ENCODE results near the gene SYT15.
"Not testable (repeated sequence)": the region's sequence is repeated elsewhere in the genome, so short reads cannot be mapped to it uniquely, and the experiment has no call there.

The SYT15 gene

GRCh38 chr10:46560381-46560780, 18.5 kb upstream of the SYT15 start:
- H3K4me3 Mint-ChIP-seq: no peak overlapping the region
- no peaks in the 10 kb centered on the region for H3K9me3 Mint-ChIP-seq
- DNase-seq: peak; percentile 1
- TF ChIP-seq CTCF (IDR thresholded peaks at IDR 0.05): no peak
- no peaks in the 10 kb centered on the region for H3K27me3 Mint-ChIP-seq (ENCODE audit: low read depth, poor library complexity)
- H3K36me3 Mint-ChIP-seq (ENCODE audit: low read depth): no peaks in the 10 kb centered on the region
- peaks cover 10% of the 10 kb centered on the region for H3K4me1 Mint-ChIP-seq
- H3K27ac Mint-ChIP-seq: no peak overlapping the region

GRCh38 chr10:46560952-46561351, 18.0 kb upstream of the SYT15 start:
- H3K9me3 Mint-ChIP-seq: no peaks in the 10 kb centered on the region
- TF ChIP-seq CTCF (IDR thresholded peaks at IDR 0.05): no peak
- H3K36me3 Mint-ChIP-seq (ENCODE audit: low read depth): no peaks in the 10 kb centered on the region
- H3K27ac Mint-ChIP-seq: no peak overlapping the region
- H3K4me1 Mint-ChIP-seq: peaks cover 6% of the 10 kb centered on the region
- no peaks in the 10 kb centered on the region for H3K27me3 Mint-ChIP-seq (ENCODE audit: low read depth, poor library complexity)
- H3K4me3 Mint-ChIP-seq: no peak overlapping the region
- peak; percentile 3 for DNase-seq

- not testable (repeated sequence) for H3K4me1 Mint-ChIP-seq; H3K27ac Mint-ChIP-seq; H3K36me3 Mint-ChIP-seq (ENCODE audit: low read depth); H3K9me3 Mint-ChIP-seq; H3K27me3 Mint-ChIP-seq (ENCODE audit: low read depth, poor library complexity); H3K4me3 Mint-ChIP-seq
- TF ChIP-seq CTCF (IDR thresholded peaks at IDR 0.05): peak; percentile 53
- peak; percentile 57 for DNase-seq
These were observed 13.2 kb upstream of the SYT15 start for GRCh38 chr10:46565591-46566332.

GRCh38 chr10:46567151-46567550, 11.8 kb upstream of the SYT15 start:
- not testable (repeated sequence) for H3K4me1 Mint-ChIP-seq; H3K36me3 Mint-ChIP-seq (ENCODE audit: low read depth); DNase-seq

GRCh38 chr10:46570655-46571054, 8.3 kb upstream of the SYT15 start:
- H3K4me3 Mint-ChIP-seq; H3K27me3 Mint-ChIP-seq (ENCODE audit: low read depth, poor library complexity); H3K9me3 Mint-ChIP-seq; DNase-seq; H3K36me3 Mint-ChIP-seq (ENCODE audit: low read depth); H3K27ac Mint-ChIP-seq; H3K4me1 Mint-ChIP-seq: not testable (repeated sequence)

More at GRCh38 chr10:46567151-46567550, 11.8 kb upstream of the SYT15 start:
- H3K4me3 Mint-ChIP-seq; H3K9me3 Mint-ChIP-seq; H3K27me3 Mint-ChIP-seq (ENCODE audit: low read depth, poor library complexity); H3K27ac Mint-ChIP-seq: not testable (repeated sequence)

- DNase-seq; H3K36me3 Mint-ChIP-seq (ENCODE audit: low read depth); H3K9me3 Mint-ChIP-seq; H3K4me3 Mint-ChIP-seq; H3K4me1 Mint-ChIP-seq; H3K27ac Mint-ChIP-seq; H3K27me3 Mint-ChIP-seq (ENCODE audit: low read depth, poor library complexity): not testable (repeated sequence)
These were observed 6.2 kb upstream of the SYT15 start for GRCh38 chr10:46572765-46573164.

GRCh38 chr10:46573314-46573713, 5.6 kb upstream of the SYT15 start:
- H3K9me3 Mint-ChIP-seq; H3K4me3 Mint-ChIP-seq; H3K36me3 Mint-ChIP-seq (ENCODE audit: low read depth); DNase-seq; H3K27ac Mint-ChIP-seq; H3K27me3 Mint-ChIP-seq (ENCODE audit: low read depth, poor library complexity); H3K4me1 Mint-ChIP-seq: not testable (repeated sequence)

- H3K4me3 Mint-ChIP-seq; H3K9me3 Mint-ChIP-seq; H3K4me1 Mint-ChIP-seq; H3K36me3 Mint-ChIP-seq (ENCODE audit: low read depth); H3K27me3 Mint-ChIP-seq (ENCODE audit: low read depth, poor library complexity); DNase-seq; H3K27ac Mint-ChIP-seq: not testable (repeated sequence)
These were observed 5.0 kb upstream of the SYT15 start for GRCh38 chr10:46573884-46574283.

GRCh38 chr10:46577624-46578473, 1.1 kb upstream of the SYT15 start:
- not testable (repeated sequence) for DNase-seq

GRCh38 chr10:46579378-46579777, 450 bp downstream of the SYT15 start:
- DNase-seq, H3K4me3 Mint-ChIP-seq: not testable (repeated sequence)

More at GRCh38 chr10:46577624-46578473, 1.1 kb upstream of the SYT15 start:
- H3K36me3 Mint-ChIP-seq (ENCODE audit: low read depth); H3K4me1 Mint-ChIP-seq; H3K27ac Mint-ChIP-seq; H3K9me3 Mint-ChIP-seq; H3K4me3 Mint-ChIP-seq: not testable (repeated sequence)
- H3K27me3 Mint-ChIP-seq (ENCODE audit: low read depth, poor library complexity): peaks cover 10% of the 10 kb centered on the region

GRCh38 chr10:46581997-46582396, 3.1 kb downstream of the SYT15 start:
- DNase-seq; H3K27ac Mint-ChIP-seq; H3K27me3 Mint-ChIP-seq (ENCODE audit: low read depth, poor library complexity); H3K36me3 Mint-ChIP-seq (ENCODE audit: low read depth); H3K9me3 Mint-ChIP-seq; H3K4me3 Mint-ChIP-seq; H3K4me1 Mint-ChIP-seq: not testable (repeated sequence)

More at GRCh38 chr10:46579378-46579777, 450 bp downstream of the SYT15 start:
- H3K36me3 Mint-ChIP-seq (ENCODE audit: low read depth); H3K9me3 Mint-ChIP-seq; H3K27ac Mint-ChIP-seq; H3K4me1 Mint-ChIP-seq; H3K27me3 Mint-ChIP-seq (ENCODE audit: low read depth, poor library complexity): not testable (repeated sequence)

Measured in nephron progenitor cell (in vitro differentiated cells).